ENCODE measurements around the gene HLA-F. TPM values are rescaled to one million over a fixed set of nuclear protein-coding genes. Genes with fewer than 3 reads are reported as not detected.

Gene HLA-F
- total RNA-seq, 5 donors from 2014 or later (not counting 1 experiment from before 2014, with no cell fraction given), result 600 to 951 (median 748) TPM

DNA sequence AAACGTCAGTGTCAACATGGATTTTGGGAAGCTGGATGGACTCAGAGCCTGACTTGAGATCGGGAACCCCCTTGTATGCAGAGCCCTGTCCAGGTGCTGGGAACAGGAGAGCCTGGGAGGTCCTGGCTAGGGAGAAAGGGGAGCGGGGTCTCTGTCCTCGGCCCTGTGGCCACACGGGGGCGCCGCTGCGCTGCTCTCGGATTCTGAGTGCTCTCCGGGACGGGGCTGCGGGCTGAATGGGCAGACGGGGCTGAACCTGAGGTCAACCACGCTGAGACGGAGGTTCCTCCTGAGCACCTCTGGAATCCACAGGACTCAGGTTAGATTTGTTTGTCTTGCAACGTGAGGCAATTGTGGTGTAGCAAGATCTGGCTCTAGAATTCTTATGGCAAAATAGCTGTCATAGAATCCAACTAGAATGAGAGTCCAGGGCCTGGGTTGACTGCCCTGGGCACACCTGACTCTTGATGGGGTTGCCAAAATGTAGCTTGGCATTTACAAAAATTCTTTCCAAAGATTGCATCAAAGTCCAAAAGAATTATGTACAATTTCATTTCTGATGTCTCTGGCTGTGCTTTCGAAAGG lies 20.6 kb upstream of the HLA-F start:
- WGBS (ENCODE audit: insufficient coverage), result 31% methylated on average over 15 of the region's 17 CpGs
- ChIA-PET POLR2A (no interaction called here), CTCF (interaction anchor here in 1 of 2 donors (0.9 to 1.7 kb wide), 6 partner anchors 14 to 132 kb away, joined by 3 to 8 read pairs (median 4); no protein-coding TSS in a partner anchor)
- H3K4me3 Mint-ChIP-seq, result no peak overlapping the region
- H3K27me3 Mint-ChIP-seq, result peaks cover 0 to 29% of the 10 kb centered on the region in 2 donors
- no peak overlapping the region for H3K27ac ChIP-seq (ENCODE audit: low read length)
- no peaks in the 10 kb centered on the region for H3K36me3 ChIP-seq (ENCODE audit: control insufficient read depth in 2 of 2, extremely low read depth in 1 of 2, insufficient read depth in 1 of 2, low read length in 1 of 2)
- ATAC-seq (replicated peaks in 1 of 4) (peak; percentile 73 to 85 (median 80)), DNase-seq (peak in 32 of 35 experiments; percentile 12 to 88 (median 58))
- no peaks in the 10 kb centered on the region for H3K36me3 Mint-ChIP-seq
- no peaks in the 10 kb centered on the region for H3K9me3 Mint-ChIP-seq
- H3K9me3 ChIP-seq, result no peaks in the 10 kb centered on the region
- H3K27me3 ChIP-seq (replicated peaks in 1 of 2; ENCODE audit: control insufficient read depth in 2 of 2, extremely low read depth in 1 of 2, insufficient read depth in 2 of 2, low read length in 1 of 2), result peaks cover 2 to 27% of the 10 kb centered on the region in 2 experiments
- H3K27ac Mint-ChIP-seq, result no peak overlapping the region
- H3K4me1 Mint-ChIP-seq, result peaks cover 27 to 34% (median 28%) of the 10 kb centered on the region in 3 donors
- H3K4me3 ChIP-seq (ENCODE audit: control insufficient read depth in 1 of 2, extremely low read depth in 1 of 2, low read length in 1 of 2), result no peak overlapping the region
- peaks cover 5 to 23% of the 10 kb centered on the region in 2 experiments for H3K4me1 ChIP-seq (ENCODE audit: control insufficient read depth in 1 of 2, extremely low read depth in 1 of 2, insufficient read depth in 2 of 2, low read length in 2 of 2)

DNA sequence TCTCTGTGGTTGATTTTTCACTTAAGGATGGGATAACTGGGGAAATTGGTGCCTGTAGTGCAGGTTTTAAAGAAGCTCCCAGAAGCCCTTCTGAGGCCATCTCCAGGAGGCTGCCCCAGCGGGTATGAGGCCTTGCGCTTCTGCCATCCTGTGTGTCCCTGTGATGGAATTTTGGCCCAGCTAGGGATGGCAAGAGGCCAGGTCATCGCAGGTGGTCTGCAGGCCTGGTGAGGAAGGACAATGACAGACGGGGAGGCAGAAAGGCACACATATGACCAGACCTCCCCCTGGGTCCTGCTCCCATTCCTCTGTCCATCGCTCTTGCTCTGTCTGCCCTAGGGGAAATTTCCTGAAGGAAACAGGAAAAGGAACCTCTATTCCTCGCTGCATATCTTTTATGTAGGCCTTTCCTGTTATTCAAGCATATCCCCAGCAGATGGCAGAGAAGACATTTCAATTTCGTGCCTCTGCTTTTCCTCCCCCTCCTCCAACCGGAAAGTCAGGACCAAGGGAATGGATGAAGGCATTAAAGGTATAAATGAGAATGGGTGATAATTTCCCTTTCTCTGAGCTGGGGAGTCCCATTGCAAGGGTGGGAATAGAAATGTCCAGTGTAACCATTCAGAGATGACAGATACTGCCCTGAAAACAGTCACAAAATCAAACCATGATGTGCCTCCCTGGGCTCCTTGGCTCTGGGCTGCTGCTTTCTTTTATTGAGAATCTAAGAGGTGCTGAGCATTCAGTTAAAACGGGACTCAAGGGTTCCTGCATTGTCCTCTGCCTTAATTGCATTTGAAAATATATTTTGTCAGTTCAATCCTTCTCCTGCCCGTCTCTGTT lies 17.6 kb upstream of the HLA-F start:
- ATAC-seq (replicated peaks in 1 of 4) (no peak), DNase-seq (peak in 2 of 35 experiments; percentile 15 to 68)
- peak overlapping the region in 1 of 3 donors; percentile 17 for H3K4me3 Mint-ChIP-seq
- peaks cover 2 to 20% of the 10 kb centered on the region in 2 experiments for H3K27me3 ChIP-seq (replicated peaks in 1 of 2; ENCODE audit: control insufficient read depth in 2 of 2, extremely low read depth in 1 of 2, insufficient read depth in 2 of 2, low read length in 1 of 2)
- H3K27ac ChIP-seq (ENCODE audit: low read length), result no peak overlapping the region
- WGBS (ENCODE audit: insufficient coverage), result 83% methylated on average over 2 of the region's 10 CpGs
- H3K4me1 ChIP-seq (ENCODE audit: control insufficient read depth in 1 of 2, extremely low read depth in 1 of 2, insufficient read depth in 2 of 2, low read length in 2 of 2), result peaks cover 29 to 52% of the 10 kb centered on the region in 2 experiments
- no peaks in the 10 kb centered on the region for H3K36me3 Mint-ChIP-seq
- CTCF ChIA-PET, result interaction anchor here (0.7 to 1.7 kb wide), 9 partner anchors 9 to 129 kb away, joined by 3 to 8 read pairs (median 3); no protein-coding TSS in a partner anchor
- H3K27me3 Mint-ChIP-seq, result peaks cover 0 to 17% of the 10 kb centered on the region in 2 donors
- H3K27ac Mint-ChIP-seq, result peak overlapping the region; percentile 46 to 66
- no peaks in the 10 kb centered on the region for H3K9me3 ChIP-seq
- H3K36me3 ChIP-seq (ENCODE audit: control insufficient read depth in 2 of 2, extremely low read depth in 1 of 2, insufficient read depth in 1 of 2, low read length in 1 of 2), result no peaks in the 10 kb centered on the region
- H3K9me3 Mint-ChIP-seq, result no peaks in the 10 kb centered on the region
- POLR2A ChIA-PET, result no interaction called here
- no peak overlapping the region for H3K4me3 ChIP-seq (ENCODE audit: control insufficient read depth in 1 of 2, extremely low read depth in 1 of 2, low read length in 1 of 2)
- peaks cover 54 to 63% (median 56%) of the 10 kb centered on the region in 3 donors for H3K4me1 Mint-ChIP-seq

DNA sequence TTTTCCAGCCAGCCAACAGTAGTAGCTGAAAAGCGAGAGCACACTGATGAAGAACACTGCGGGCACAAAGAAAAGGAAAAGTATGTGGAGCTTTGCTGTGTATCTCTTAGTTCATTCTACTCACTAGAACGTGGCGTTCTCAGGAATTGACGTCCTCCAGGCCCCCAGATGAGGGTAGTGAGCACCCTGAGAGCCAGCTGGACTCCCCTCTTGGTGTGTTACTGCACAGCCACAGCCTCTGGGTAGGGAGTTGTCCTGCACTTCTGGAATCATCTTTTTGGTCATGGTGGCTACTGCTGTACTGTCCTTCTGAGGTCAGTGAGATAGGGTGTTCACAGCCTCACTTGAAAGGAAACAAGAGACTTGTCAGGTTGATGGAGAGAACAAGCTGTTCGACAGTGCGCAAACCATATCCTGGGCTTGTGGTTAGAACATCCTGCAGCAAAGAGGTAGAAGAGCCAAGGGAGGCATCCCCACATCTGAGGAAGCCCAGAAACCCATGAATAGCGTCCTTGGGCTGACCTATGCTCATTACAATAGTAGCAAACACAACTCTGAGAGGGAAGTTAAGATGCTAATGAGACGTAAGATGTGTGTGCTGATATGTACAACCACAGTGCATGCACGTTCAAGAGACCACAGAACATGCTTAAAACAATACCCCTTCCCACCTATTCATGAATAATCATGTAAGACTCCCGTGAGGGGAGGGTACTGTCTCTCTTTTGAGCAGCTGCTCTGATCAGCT lies 14.6 kb upstream of the HLA-F start:
- CTCF ChIA-PET, result interaction anchor here (0.6 to 2.6 kb wide), 15 partner anchors 8 to 309 kb away, joined by 3 to 14 read pairs (median 5); partner anchors contain the start of gene HLA-F (in 1 of the 2)
- H3K4me1 Mint-ChIP-seq, result peaks cover 75 to 85% (median 81%) of the 10 kb centered on the region in 3 donors

DNA sequence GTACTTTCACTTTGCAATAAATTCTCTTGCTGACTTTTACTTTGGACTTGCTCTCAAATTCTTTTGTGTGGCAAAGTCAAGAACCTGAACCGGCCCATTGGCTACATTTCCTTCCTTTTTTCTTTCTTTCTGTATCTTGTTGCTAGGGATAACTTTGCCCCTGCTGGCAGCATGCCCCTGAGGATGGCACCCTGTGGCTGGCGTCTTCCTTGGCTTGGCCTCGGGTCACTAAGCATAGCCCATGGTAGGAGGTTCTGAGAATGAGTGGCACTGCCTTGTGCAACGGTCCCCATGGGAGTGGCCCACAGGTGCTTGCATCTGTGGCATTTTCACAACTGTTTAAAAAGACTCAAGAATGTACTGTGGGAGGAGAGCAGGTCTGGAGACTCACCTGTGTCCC lies 14.0 kb upstream of the HLA-F start:
- H3K4me3 ChIP-seq (ENCODE audit: control insufficient read depth in 1 of 2, extremely low read depth in 1 of 2, low read length in 1 of 2), result peak overlapping the region; percentile 32 to 58
- peak overlapping the region; percentile 89 to 96 for H3K27ac Mint-ChIP-seq
- H3K9me3 ChIP-seq, result no peaks in the 10 kb centered on the region
- peak in 3 of 4 experiments; percentile 1 to 13 (median 2) for ATAC-seq (replicated peaks in 1 of 4)
- H3K36me3 Mint-ChIP-seq, result no peaks in the 10 kb centered on the region
- CTCF ChIA-PET, result interaction anchor here in 1 of 2 donors (0.6 to 2.6 kb wide), 14 partner anchors 8 to 309 kb away, joined by 3 to 14 read pairs (median 4); partner anchors contain the start of gene HLA-F
- no peaks in the 10 kb centered on the region for H3K9me3 Mint-ChIP-seq
- H3K4me1 ChIP-seq (ENCODE audit: control insufficient read depth in 1 of 2, extremely low read depth in 1 of 2, insufficient read depth in 2 of 2, low read length in 2 of 2), result peaks cover 33 to 65% of the 10 kb centered on the region in 2 experiments
- POLR2A ChIA-PET, result interaction anchor here (1.2 to 1.5 kb wide), 4 partner anchors 13 to 17 kb away, joined by 3 to 7 read pairs (median 6); partner anchors contain the start of gene HLA-F (in 1 of the 2)
- no peak for DNase-seq
- H3K27me3 ChIP-seq (replicated peaks in 1 of 2; ENCODE audit: control insufficient read depth in 2 of 2, extremely low read depth in 1 of 2, insufficient read depth in 2 of 2, low read length in 1 of 2), result peaks cover under 1 to 2% of the 10 kb centered on the region in 2 experiments
- WGBS (ENCODE audit: insufficient coverage), result 0% methylated on average over 3 of the region's 4 CpGs
- no peaks in the 10 kb centered on the region for H3K27me3 Mint-ChIP-seq
- peak overlapping the region; percentile 65 for H3K27ac ChIP-seq (ENCODE audit: low read length)
- H3K4me3 Mint-ChIP-seq, result peak overlapping the region; percentile 69 to 82 (median 76)
- H3K36me3 ChIP-seq (ENCODE audit: control insufficient read depth in 2 of 2, extremely low read depth in 1 of 2, insufficient read depth in 1 of 2, low read length in 1 of 2), result no peaks in the 10 kb centered on the region
- H3K4me1 Mint-ChIP-seq, result peaks cover 80 to 85% (median 81%) of the 10 kb centered on the region in 3 donors

More for the DNA sequence above, 14.6 kb upstream of the HLA-F start:
- Histone ChIP-seq H3K9me3 (no peaks in the 10 kb centered on the region), H3K36me3 (ENCODE audit: control insufficient read depth in 2 of 2, extremely low read depth in 1 of 2, insufficient read depth in 1 of 2, low read length in 1 of 2) (no peaks in the 10 kb centered on the region), H3K27ac (ENCODE audit: low read length) (peak overlapping the region; percentile 65), H3K27me3 (replicated peaks in 1 of 2; ENCODE audit: control insufficient read depth in 2 of 2, extremely low read depth in 1 of 2, insufficient read depth in 2 of 2, low read length in 1 of 2) (peaks cover 2 to 5% of the 10 kb centered on the region in 2 experiments), H3K4me3 (ENCODE audit: control insufficient read depth in 1 of 2, extremely low read depth in 1 of 2, low read length in 1 of 2) (peak overlapping the region; percentile 12 to 32), H3K4me1 (ENCODE audit: control insufficient read depth in 1 of 2, extremely low read depth in 1 of 2, insufficient read depth in 2 of 2, low read length in 2 of 2) (peaks cover 33 to 65% of the 10 kb centered on the region in 2 experiments)
- POLR2A ChIA-PET, result interaction anchor here (1.0 to 1.5 kb wide), 5 partner anchors 14 to 25 kb away, joined by 3 to 7 read pairs (median 5); partner anchors contain the start of gene HLA-F (in 1 of the 2)
- H3K27me3 Mint-ChIP-seq, result no peaks in the 10 kb centered on the region
- H3K9me3 Mint-ChIP-seq, result no peaks in the 10 kb centered on the region
- no peaks in the 10 kb centered on the region for H3K36me3 Mint-ChIP-seq
- WGBS (ENCODE audit: insufficient coverage), result 0% methylated on average over 2 of the region's 11 CpGs
- peak; percentile 91 to 95 (median 93) for ATAC-seq (replicated peaks in 1 of 4)
- H3K27ac Mint-ChIP-seq, result peak overlapping the region; percentile 89 to 96
- DNase-seq, result peak; percentile 44 to 96 (median 79)
- peak overlapping the region; percentile 69 to 82 (median 76) for H3K4me3 Mint-ChIP-seq

DNA sequence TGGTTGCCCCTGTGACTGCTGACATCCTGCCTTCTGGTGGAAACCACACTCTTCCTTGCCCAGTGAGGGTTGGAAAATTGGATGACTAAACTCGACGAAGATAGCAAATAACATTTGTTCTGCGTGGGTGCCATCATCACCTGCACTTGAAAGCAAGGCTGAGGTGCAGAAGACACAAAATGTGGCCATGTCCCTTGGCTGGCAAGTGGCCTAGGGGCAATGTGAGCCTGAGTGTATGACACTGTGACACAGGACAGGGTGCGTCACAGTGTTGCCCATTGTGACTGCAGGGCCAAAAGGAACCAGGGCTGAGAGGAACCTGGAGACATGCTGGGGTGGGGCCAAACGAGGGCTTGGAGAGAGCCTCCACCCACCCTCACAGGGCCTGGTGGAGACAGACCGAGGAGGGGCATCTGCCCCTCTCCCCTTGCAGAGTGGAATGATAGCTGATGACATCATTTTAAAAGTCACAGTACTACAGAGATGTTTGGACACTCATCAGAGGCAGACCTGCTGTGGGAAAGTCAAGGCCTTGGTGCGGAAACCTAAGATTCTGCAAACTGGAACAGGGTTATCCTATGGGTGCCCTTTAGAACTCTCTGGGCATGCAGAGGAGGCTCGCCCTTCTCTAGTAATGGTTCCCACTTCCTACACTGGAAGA lies 12.8 kb upstream of the HLA-F start:
- Histone ChIP-seq H3K27me3 (replicated peaks in 1 of 2; ENCODE audit: control insufficient read depth in 2 of 2, extremely low read depth in 1 of 2, insufficient read depth in 2 of 2, low read length in 1 of 2) (peaks cover 0 to under 1% of the 10 kb centered on the region in 2 experiments), H3K27ac (ENCODE audit: low read length) (peak overlapping the region; percentile 65), H3K4me1 (ENCODE audit: control insufficient read depth in 1 of 2, extremely low read depth in 1 of 2, insufficient read depth in 2 of 2, low read length in 2 of 2) (peaks cover 33 to 63% of the 10 kb centered on the region in 2 experiments), H3K36me3 (ENCODE audit: control insufficient read depth in 2 of 2, extremely low read depth in 1 of 2, insufficient read depth in 1 of 2, low read length in 1 of 2) (no peaks in the 10 kb centered on the region), H3K4me3 (ENCODE audit: control insufficient read depth in 1 of 2, extremely low read depth in 1 of 2, low read length in 1 of 2) (no peak overlapping the region), H3K9me3 (no peaks in the 10 kb centered on the region)
- ATAC-seq (replicated peaks in 1 of 4) (no peak), DNase-seq (no peak)
- peak overlapping the region in 2 of 3 donors; percentile 29 to 76 for H3K4me3 Mint-ChIP-seq
- H3K4me1 Mint-ChIP-seq, result peaks cover 79 to 88% (median 80%) of the 10 kb centered on the region in 3 donors
- no peaks in the 10 kb centered on the region for H3K36me3 Mint-ChIP-seq
- 43% methylated on average over 3 of the region's 8 CpGs for whole genome bisulfite sequencing (ENCODE audit: insufficient coverage)
- CTCF ChIA-PET, result interaction anchor here in 1 of 2 donors (1.3 kb wide), 1 partner anchor 39 kb away, joined by 3 read pairs; no protein-coding TSS in a partner anchor
- POLR2A ChIA-PET, result interaction anchor here in 1 of 2 donors (1.5 kb wide), 1 partner anchor 12 kb away, joined by 5 read pairs; the partner anchor contains the start of gene HLA-F
- H3K9me3 Mint-ChIP-seq, result no peaks in the 10 kb centered on the region
- no peaks in the 10 kb centered on the region for H3K27me3 Mint-ChIP-seq
- peak overlapping the region; percentile 77 for H3K27ac Mint-ChIP-seq
